ENCODE results near the gene RERE.

RERE gene

DNA sequence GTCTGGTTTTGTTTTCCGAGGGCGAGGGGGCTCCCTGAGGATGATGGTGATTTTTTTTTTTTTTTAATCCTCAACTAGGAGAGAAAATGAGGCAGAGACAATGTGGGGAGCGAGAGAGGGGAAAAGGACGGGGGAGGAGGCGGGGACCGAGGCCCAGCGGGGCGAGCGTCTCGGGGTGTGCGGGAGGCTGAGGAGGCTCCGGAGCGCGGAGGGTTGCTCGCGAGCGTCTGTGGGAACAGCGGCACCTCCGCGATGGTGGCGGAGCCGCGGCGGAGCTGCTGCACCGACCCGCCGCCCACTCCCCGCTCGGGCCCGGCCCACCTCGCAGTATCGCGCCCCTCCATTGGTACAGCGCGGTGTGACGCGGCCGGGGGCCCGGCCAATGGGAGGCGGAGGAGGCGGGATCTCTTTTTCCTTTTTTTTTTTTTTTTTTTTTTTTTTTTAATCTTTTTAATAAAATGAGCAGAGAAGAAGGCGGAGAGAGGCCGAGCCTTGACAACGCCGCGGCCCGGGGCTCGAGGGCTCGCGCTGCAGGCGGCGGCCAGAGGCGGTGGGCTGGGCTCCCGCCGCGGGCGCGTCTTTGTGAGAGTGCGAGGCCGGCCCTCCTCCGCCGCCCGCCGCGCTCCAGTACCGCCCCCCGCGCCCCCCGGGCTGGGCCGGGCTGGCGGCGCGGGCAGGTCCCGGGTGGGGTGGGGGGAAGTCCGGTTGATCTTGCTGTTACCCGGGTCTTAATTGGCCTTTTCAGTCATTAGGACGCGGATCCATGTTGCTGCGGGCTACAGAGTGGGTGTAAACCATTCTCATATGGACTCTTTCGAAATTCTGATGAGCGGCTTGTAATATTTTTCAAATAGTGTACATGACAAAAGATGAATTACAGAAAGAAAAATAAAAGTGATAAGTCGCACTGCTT lies at the start of gene RERE:
Gene RERE (minus strand): TSS at position 229 of the 913 bp plus-strand sequence.
- intact Hi-C loops (cut with micrococcal nuclease): no loop called here
- H3K4me1 Mint-ChIP-seq (ENCODE audit: low read depth): peaks cover 40% of the 10 kb centered on the region
- H3K27ac Mint-ChIP-seq: peak within 1 kb of the TSS; percentile 98
- no peaks in the 10 kb centered on the region for H3K9me3 Mint-ChIP-seq
- peak within 1 kb of the TSS; percentile 95 for H3K4me3 Mint-ChIP-seq
- H3K36me3 Mint-ChIP-seq (ENCODE audit: low read depth): peaks cover 10% of the 10 kb centered on the region
- no peaks in the 10 kb centered on the region for H3K27me3 Mint-ChIP-seq

DNA sequence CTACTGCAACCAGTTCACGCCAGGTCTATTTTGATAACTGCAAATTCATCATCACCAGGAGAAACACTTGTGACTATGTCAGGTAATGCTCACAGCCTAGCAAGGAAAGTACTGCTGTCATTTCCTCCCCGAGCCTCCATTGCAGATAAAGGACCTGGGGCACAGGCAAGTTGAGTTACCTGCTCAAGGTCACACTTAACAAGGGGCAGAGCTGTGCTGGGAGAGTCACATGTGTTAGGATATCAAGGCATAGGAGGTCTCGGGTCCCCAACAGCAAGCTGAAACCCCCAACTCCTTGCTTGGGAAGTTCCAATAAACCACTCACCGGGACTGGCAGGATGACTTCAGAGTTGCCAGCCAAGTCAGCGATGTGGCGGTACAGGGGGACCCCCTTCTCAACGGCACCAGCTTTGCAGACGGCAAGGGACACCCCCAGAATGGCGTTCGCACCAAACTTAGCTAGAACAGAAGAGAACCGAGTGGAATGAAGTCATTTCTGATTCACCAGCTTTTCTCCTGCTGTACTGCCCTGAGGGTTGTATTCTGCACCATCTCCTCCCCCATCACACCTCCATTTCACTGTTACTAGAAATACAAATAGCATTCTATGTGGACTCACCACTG lies 49.5 kb upstream of the RERE start:
- H3K27ac Mint-ChIP-seq: no peak overlapping the region
- H3K36me3 Mint-ChIP-seq (ENCODE audit: low read depth): peaks cover 99% of the 10 kb centered on the region
- no peaks in the 10 kb centered on the region for H3K27me3 Mint-ChIP-seq
- intact Hi-C loops (cut with micrococcal nuclease): no loop called here
- no peaks in the 10 kb centered on the region for H3K9me3 Mint-ChIP-seq
- H3K4me1 Mint-ChIP-seq (ENCODE audit: low read depth): peaks cover 52% of the 10 kb centered on the region
- no peak overlapping the region for H3K4me3 Mint-ChIP-seq

DNA sequence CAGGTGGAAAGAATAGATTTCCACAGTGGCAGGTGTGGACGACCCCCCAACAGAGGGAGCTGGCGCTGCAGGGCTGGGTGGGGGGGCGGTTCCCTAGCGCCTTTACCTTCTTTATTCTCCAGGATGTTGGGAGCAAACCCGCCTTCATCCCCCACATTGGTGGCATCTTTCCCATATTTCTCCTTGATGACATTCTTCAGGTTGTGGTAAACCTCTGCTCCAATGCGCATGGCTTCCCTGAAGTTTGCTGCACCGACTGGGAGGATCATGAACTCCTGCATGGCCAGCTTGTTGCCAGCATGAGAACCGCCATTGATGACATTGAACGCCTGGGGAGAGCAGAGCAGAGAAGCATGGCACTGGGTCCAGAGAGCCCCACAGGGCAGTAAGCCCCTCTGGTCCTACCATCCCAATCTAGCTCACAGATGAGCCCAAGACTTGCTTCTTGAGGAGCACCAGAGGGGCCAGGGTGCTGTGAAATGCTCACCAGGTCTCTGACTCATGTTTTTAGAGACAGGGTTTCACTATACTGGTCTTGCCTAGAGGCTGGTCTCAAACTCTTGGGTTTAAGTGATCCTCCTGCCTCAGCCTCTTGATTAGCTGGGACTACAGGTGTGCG lies 48.8 kb upstream of the RERE start:
- intact Hi-C loops (cut with micrococcal nuclease): no loop called here
- no peak overlapping the region for H3K4me3 Mint-ChIP-seq
- H3K27ac Mint-ChIP-seq: no peak overlapping the region
- H3K4me1 Mint-ChIP-seq (ENCODE audit: low read depth): peaks cover 45% of the 10 kb centered on the region
- peaks cover 99% of the 10 kb centered on the region for H3K36me3 Mint-ChIP-seq (ENCODE audit: low read depth)
- no peaks in the 10 kb centered on the region for H3K9me3 Mint-ChIP-seq
- no peaks in the 10 kb centered on the region for H3K27me3 Mint-ChIP-seq

DNA sequence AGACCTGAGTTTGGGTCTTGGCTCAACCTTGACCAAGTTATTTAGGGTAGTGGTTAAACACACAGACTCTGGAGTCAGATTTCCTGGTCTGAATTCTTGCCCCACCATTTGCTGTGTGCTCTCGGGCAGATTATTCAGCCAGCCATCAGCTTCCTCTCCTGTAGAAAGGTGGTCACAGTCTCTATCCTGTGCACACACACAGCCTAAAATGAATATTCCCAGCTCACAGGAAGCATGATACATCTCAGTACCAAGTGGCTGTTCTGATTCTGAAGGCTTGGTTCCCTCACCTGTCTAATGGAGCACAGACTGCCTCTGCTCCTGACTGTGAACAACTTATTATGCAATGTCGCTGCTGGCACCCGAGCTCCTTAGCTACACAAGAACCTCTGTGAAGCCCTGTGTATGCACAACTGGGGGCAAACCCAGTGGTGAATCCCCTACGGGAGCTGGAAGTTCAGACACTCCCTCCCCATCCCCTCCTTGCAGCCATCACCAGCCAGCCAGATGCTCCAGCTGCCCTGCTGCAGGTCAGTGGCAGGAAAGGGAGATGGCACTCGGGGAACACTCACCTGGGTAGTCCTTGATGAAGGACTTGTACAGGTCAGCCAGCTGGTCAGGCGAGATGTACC lies 47.4 kb upstream of the RERE start:
- no peaks in the 10 kb centered on the region for H3K9me3 Mint-ChIP-seq
- H3K4me3 Mint-ChIP-seq: no peak overlapping the region
- peaks cover 46% of the 10 kb centered on the region for H3K4me1 Mint-ChIP-seq (ENCODE audit: low read depth)
- no peak overlapping the region for H3K27ac Mint-ChIP-seq
- H3K27me3 Mint-ChIP-seq: no peaks in the 10 kb centered on the region
- peaks cover 99% of the 10 kb centered on the region for H3K36me3 Mint-ChIP-seq (ENCODE audit: low read depth)
- intact Hi-C loops (cut with micrococcal nuclease): no loop called here

DNA sequence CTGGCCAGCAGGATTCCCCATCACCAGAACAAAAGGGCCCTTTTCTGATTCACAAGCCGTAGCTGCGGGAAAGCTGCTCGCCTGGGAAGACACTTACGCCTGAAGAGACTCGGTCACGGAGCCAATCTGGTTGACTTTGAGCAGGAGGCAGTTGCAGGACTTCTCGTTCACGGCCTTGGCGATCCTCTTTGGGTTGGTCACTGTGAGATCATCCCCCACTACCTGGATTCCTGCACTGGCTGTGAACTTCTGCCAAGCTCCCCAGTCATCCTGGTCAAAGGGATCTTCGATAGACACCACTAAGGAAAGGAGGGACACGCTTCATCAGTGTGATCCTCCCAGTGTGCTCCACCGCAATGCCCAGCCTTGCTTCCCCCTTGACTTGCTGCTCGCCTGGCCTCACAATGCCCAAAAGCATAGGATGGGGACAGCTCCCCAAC lies 46.4 kb upstream of the RERE start:
- Mint-ChIP-seq H3K4me3 (no peak overlapping the region), H3K9me3 (no peaks in the 10 kb centered on the region), H3K4me1 (ENCODE audit: low read depth) (peaks cover 43% of the 10 kb centered on the region), H3K27ac (no peak overlapping the region), H3K27me3 (no peaks in the 10 kb centered on the region), H3K36me3 (ENCODE audit: low read depth) (peaks cover 99% of the 10 kb centered on the region)
- intact Hi-C loops (cut with micrococcal nuclease): no loop called here

DNA sequence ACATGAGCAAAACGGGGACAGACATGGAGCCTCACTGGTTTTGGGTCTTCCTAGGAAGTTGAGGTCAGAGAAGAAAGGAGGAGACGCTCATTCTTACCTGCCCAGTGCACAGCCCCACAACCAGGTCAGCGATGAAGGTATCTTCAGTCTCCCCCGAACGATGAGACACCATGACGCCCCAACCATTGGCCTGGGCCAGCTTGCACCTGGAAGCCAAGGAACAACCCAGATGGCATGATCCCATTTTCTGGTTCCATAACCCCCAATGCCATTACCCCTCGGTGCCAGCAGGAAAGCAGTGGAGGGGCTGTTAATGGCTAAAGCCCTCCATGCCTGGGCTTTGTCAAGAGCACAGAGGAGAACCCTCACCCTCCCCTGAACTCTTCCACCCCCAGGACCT lies 45.7 kb upstream of the RERE start:
- Mint-ChIP-seq H3K4me3 (no peak overlapping the region), H3K9me3 (no peaks in the 10 kb centered on the region), H3K36me3 (ENCODE audit: low read depth) (peaks cover 100% of the 10 kb centered on the region), H3K27me3 (no peaks in the 10 kb centered on the region), H3K27ac (no peak overlapping the region), H3K4me1 (ENCODE audit: low read depth) (peaks cover 49% of the 10 kb centered on the region)
- intact Hi-C loops (cut with micrococcal nuclease): no loop called here

DNA sequence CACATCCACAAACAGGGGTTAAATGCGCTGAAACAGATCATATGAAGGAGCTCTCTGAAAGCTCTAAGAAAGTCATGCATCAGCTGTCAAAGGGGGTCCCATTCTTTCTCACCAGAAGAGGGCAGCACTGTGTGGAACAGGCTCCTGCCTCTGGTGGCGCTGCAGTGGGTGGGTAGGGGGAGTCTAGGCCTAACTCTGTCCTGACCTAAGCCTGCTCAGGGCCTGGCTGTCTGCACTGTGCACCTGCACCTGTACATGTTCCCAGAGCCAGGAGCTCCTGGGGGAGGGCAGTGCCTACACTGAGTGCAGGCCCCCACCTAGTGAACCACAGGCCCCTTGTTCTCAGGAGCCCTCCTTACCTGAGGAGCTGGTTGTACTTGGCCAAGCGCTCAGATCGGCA lies 45.1 kb upstream of the RERE start:
- H3K4me3 Mint-ChIP-seq: no peak overlapping the region
- H3K27me3 Mint-ChIP-seq: no peaks in the 10 kb centered on the region
- peak overlapping the region; percentile 28 for H3K27ac Mint-ChIP-seq
- H3K36me3 Mint-ChIP-seq (ENCODE audit: low read depth): peaks cover 100% of the 10 kb centered on the region
- no peaks in the 10 kb centered on the region for H3K9me3 Mint-ChIP-seq
- peaks cover 52% of the 10 kb centered on the region for H3K4me1 Mint-ChIP-seq (ENCODE audit: low read depth)
- intact Hi-C loops (cut with micrococcal nuclease): no loop called here

DNA sequence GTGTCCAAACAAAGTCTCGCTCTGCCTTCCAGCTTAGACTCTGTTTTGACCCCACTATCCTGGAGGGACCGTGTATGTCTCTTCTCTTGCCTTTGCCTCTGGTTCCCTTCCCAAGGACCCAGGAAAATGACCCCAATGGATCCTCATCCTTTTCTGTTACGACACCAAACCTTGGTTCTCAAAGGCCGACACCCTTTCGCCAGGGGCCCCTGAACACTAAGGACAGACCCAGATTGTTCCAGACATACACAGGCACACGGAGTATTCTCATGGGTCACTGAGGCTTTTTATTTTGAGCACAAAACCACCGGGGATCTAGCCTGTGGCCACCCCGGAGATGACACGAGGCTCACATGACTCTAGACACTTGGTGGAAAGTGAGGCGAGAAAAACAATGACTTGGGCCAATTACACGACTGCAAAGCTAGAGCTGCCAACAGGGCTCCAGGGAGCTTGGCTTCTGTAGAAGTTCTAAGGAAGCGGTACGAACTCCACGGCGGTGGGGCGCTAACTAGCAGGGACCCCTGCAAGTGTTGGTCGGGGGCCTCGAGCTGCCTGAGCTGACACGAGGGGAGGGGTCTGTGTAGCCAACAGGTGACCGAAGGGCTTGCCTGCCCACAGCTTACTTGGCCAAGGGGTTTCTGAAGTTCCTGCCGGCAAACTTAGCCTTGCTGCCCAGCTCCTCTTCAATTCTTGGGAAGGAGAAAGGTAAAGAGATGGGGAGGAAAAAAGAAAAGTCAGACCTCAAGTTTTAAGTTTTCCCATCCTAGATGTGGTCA lies 43.5 kb upstream of the RERE start:
- intact Hi-C loops (cut with micrococcal nuclease): no loop called here
- H3K9me3 Mint-ChIP-seq: no peaks in the 10 kb centered on the region
- H3K4me1 Mint-ChIP-seq (ENCODE audit: low read depth): peaks cover 40% of the 10 kb centered on the region
- H3K27ac Mint-ChIP-seq: peak overlapping the region; percentile 38
- peaks cover 100% of the 10 kb centered on the region for H3K36me3 Mint-ChIP-seq (ENCODE audit: low read depth)
- H3K4me3 Mint-ChIP-seq: no peak overlapping the region
- no peaks in the 10 kb centered on the region for H3K27me3 Mint-ChIP-seq

DNA sequence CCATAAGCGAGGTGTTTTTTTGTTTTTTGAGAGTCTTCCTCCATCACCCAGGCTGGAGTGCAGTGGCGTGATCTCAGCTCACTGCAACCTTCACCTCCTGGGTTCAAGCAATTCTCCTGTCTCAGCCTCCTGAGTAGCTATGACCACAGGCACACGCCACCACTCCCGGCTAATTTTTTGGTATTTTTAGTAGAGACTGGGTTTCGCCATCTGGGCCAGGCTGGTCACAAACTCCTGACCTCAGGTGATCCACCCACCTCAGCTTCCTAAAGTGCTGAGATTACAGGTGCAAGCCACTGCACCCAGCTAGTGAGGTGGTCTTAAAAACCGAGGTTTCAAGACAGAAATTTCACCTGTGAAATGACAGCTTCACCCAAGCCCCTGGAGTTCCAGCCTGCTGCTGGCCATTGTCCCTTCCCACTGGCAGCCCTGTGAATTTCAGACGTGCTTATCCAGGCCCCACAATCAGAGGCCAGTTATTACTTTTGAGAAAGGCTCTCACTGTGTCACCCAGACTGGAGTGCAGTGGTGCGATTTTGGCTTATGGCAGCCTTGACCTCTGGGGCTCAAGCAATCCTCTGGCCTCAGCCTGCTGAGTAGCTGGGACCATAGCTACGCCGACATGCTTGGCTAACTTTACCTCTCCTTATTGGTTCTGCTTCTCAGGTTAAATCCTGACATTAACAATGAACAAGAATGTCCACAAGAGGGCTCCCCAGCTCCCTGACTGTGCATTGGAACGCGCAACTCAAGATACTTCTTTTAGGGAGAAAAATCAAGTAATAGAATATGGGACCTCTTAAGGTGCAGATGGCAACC lies 41.7 kb upstream of the RERE start:
- Mint-ChIP-seq H3K4me1 (ENCODE audit: low read depth) (peaks cover 40% of the 10 kb centered on the region), H3K36me3 (ENCODE audit: low read depth) (peaks cover 90% of the 10 kb centered on the region), H3K27ac (peak overlapping the region; percentile 45), H3K9me3 (no peaks in the 10 kb centered on the region), H3K27me3 (no peaks in the 10 kb centered on the region), H3K4me3 (no peak overlapping the region)
- intact Hi-C loops (cut with micrococcal nuclease): no loop called here

DNA sequence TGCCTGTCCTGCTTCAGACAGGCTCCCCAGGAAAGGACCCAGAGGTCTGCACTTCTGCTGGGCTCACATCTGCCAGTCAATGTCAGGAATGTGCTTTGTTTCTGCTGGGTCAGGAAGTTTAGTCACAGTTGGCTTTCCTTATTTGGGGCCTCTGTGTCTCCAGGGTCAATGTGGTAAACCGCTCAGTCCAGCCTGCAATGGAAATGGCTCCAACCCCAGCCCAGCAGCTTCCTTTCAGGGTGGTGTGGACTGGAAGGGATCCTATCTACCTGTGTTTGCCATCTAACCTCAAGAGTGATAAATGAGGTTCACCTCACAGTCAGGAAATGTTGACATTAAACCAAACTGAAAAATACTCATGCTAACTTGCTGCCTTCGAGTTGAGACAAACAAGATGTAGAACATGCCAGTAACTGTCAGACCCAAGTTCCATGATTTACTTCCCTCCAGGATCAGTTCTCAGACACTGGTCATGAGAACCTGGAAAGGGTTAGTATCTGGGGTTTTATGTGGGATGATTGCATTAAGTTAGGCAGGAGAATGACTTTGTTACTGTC lies 40.8 kb upstream of the RERE start:
- Mint-ChIP-seq H3K4me1 (ENCODE audit: low read depth) (peaks cover 39% of the 10 kb centered on the region), H3K9me3 (no peaks in the 10 kb centered on the region), H3K27me3 (no peaks in the 10 kb centered on the region), H3K36me3 (ENCODE audit: low read depth) (peaks cover 83% of the 10 kb centered on the region), H3K27ac (peak overlapping the region; percentile 45), H3K4me3 (no peak overlapping the region)
- intact Hi-C loops (cut with micrococcal nuclease): no loop called here

DNA sequence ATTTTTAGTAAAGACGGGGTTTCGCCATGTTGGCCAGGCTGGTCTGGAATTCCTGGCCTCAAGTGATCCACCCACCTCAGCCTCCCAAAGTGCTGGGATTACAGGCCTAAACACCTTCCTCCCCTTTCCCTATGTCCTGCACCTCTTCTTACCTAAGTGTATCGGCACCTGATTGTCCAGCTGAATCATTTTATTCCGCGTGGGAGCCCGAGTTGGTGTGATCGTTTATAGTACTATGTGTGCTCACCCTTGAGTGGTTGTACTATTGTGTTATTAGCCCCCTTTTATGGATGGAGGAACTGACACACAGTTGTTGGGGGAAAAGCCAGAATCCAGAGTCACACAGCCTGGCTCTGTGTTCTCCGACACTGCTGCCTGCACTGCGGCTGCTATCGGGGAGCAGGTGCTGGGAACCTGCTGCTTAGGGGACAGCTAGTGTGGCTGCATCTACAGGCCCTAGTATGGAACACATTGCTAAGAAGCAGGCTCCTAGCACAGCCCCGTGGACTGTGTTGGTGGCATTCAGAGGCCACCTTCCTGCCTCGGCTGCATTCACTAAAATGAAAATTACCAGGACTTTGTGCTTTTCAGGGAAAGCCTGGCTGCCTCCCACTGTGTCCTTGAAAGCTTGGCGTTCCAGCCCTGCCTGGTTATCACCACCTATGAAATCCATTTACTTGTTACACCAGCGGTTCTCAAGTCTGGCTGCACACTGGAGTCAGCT lies 39.4 kb upstream of the RERE start:
- Mint-ChIP-seq H3K36me3 (ENCODE audit: low read depth) (peaks cover 69% of the 10 kb centered on the region), H3K4me1 (ENCODE audit: low read depth) (peaks cover 27% of the 10 kb centered on the region), H3K4me3 (no peak overlapping the region), H3K27ac (no peak overlapping the region), H3K27me3 (no peaks in the 10 kb centered on the region), H3K9me3 (no peaks in the 10 kb centered on the region)
- intact Hi-C loops (cut with micrococcal nuclease): no loop called here

DNA sequence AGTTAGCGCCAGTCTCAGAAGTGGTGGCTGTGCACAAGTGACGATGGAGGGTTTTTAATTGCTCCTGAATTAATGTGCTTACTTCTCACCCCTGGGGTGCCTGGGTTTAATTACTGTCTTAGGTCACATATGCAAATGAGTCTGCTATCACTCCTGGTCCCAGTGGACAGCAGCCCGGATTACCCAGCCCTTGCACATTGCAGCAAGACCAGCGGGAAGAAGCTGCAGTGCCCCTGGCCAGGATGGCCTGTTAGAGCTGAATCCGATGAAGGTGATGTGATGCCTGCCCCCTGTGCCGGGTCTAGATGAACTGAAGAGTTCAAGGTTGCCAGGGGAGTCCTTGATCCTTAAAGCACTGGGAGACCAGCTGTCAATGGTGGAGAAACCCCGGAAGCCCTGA lies 36.8 kb upstream of the RERE start:
- no peak overlapping the region for H3K27ac Mint-ChIP-seq
- peaks cover 13% of the 10 kb centered on the region for H3K4me1 Mint-ChIP-seq (ENCODE audit: low read depth)
- intact Hi-C loops (cut with micrococcal nuclease): no loop called here

More for the DNA sequence above, 36.8 kb upstream of the RERE start:
- Mint-ChIP-seq H3K9me3 (no peaks in the 10 kb centered on the region), H3K27me3 (no peaks in the 10 kb centered on the region), H3K36me3 (ENCODE audit: low read depth) (peaks cover 43% of the 10 kb centered on the region), H3K4me3 (no peak overlapping the region)
